Body of pancreas (tissue), 4 donors: Measurements from ENCODE around the gene ABCB11. TPM values are rescaled to one million over a fixed set of nuclear protein-coding genes. Genes with fewer than 3 reads are reported as not detected.

Experiments used
- ATAC-seq: fragments of 150-250 bp; one replicate; pipeline ENCODE4 v1.9.1; 2016
- DNase-seq, 4 donors: peaks; one replicate each; pipeline ENCODE4 v3.0.0-alpha.2; 2019
- H3K27ac ChIP-seq, 4 donors: fragments of 200-600 bp; sonication (generic); 1 replicate in 3 of 4; 2 replicates in 1 of 4; pipeline versions ENCODE4 v1.5.1 to v1.6.1; 2016 to 2019; ENCODE audit warnings: mild to moderate bottlenecking in 1 of 4, mixed read lengths in 1 of 4, moderate library complexity in 1 of 4
- H3K27me3 ChIP-seq, 2 donors: fragments of 200-600 bp; sonication (generic); one replicate each; pipeline ENCODE4 v1.6.0; 2016; ENCODE audit warnings: mild to moderate bottlenecking in 1 of 2
- H3K36me3 ChIP-seq, 2 donors: fragments of 200-600 bp; sonication (generic); replicated peaks in 1 of 2; 2 replicates each; pipeline ENCODE4 v1.5.1; 2016; ENCODE audit warnings: low read depth in 2 of 2; ENCODE audit not compliant: insufficient read depth in 1 of 2
- H3K4me1 ChIP-seq: fragments of 200-600 bp; sonication (generic); one replicate; pipeline ENCODE4 v1.6.0; 2016
- H3K4me3 ChIP-seq, 2 donors: fragments of 200-600 bp; sonication (generic); 1 replicate in 1 of 2; 2 replicates in 1 of 2; pipeline ENCODE4 v1.5.1; 2016 to 2019
- H3K9me3 ChIP-seq, 3 donors: fragments of 200-600 bp; sonication (generic); 1 replicate in 2 of 3; 2 replicates in 1 of 3; pipeline ENCODE4 v1.5.1; 2016
- CTCF ChIP-seq, 7 experiments: fragments of 450-650 bp in 4 of 7; fragments of 200-600 bp in 3 of 7; sonication (generic) in 3 of 7; IDR thresholded peaks; one replicate each; pipeline ENCODE4 v1.5.1; 2016 to 2019; ENCODE audit warnings: antibody characterized with exemption in 7 of 7
- POLR2A ChIP-seq, 3 donors: fragments of 450-650 bp; IDR thresholded peaks; one replicate each; pipeline ENCODE4 v1.6.1; 2016; ENCODE audit warnings: antibody characterized with exemption in 3 of 3, mild to moderate bottlenecking in 2 of 3
- WGBS, 2 donors: methylation state at CpG; one replicate each; pipeline ENCODE4 v1.1.5; 2017; 5-methylcytosine and 5-hydroxymethylcytosine counted together
- intact Hi-C: fragments of 100-400 bp; cut with DNase I; formaldehyde crosslinking; loops from one replicate; pipeline ENCODE4 v1.15.1; 2023
- total RNA-seq, 2 donors: library from RNA; depleted of rRNA; stranded (reverse); fragments of >200 nt; gene quantifications; one replicate each; pipeline ENCODE4 v1.1.0, GENCODE V29; 2016

Gene ABCB11
- total RNA-seq, 2 donors from 2014 or later = 0.33 TPM; not detected in 1

GRCh38 chr2:168992591-168993349, 38.4 kb downstream of the ABCB11 start:
- WGBS, 2 donors = 38 to 57% methylated on average over 7 of the region's 7 CpGs
- intact Hi-C loops = no loop called here
- Histone ChIP-seq H3K36me3 (no peaks in the 10 kb centered on the region), H3K27me3 (no peaks in the 10 kb centered on the region), H3K4me1 (no peaks in the 10 kb centered on the region), H3K27ac (no peak overlapping the region), H3K9me3 (no peaks in the 10 kb centered on the region), H3K4me3 (no peak overlapping the region)
- no peak for DNase-seq
- no peak for TF ChIP-seq POLR2A (IDR thresholded peaks at IDR 0.05)
- no peak for TF ChIP-seq CTCF (IDR thresholded peaks at IDR 0.05)
- peak; percentile 27 for ATAC-seq

GRCh38 chr2:168992026-168992425, 39.1 kb downstream of the ABCB11 start:
- Histone ChIP-seq H3K36me3 (no peaks in the 10 kb centered on the region), H3K4me3 (no peak overlapping the region), H3K9me3 (no peaks in the 10 kb centered on the region), H3K27me3 (no peaks in the 10 kb centered on the region), H3K4me1 (no peaks in the 10 kb centered on the region), H3K27ac (no peak overlapping the region)
- DNase-seq = no peak
- no peak for ATAC-seq
- TF ChIP-seq POLR2A (IDR thresholded peaks at IDR 0.05) (no peak), CTCF (IDR thresholded peaks at IDR 0.05) (no peak)
- intact Hi-C loops = no loop called here
- WGBS, 2 donors = 68 to 73% methylated on average over 3 of the region's 3 CpGs

DNA sequence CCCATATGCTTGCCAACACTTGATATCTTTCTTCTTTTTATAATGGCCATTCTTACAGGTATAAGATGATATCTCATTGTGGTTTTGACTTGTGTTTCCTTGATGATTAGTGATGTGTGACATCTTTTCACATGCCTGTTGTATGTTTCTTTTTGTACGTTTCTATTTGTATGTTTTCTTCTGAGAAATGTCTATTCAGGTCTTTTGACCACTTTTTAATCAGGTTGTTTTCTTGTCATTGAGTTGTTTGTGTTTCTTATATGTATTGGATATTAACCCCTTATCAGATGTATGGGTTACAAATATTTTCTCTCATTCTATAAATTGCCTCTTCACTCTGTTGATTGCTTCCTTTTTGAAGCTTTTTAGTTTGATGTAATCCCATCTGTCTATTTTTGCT, 42.4 kb downstream of the ABCB11 start:
- intact Hi-C loops = no loop called here
- DNase-seq (no peak), ATAC-seq (no peak)
- no peak overlapping the region for H3K27ac ChIP-seq
- H3K4me1 ChIP-seq = no peaks in the 10 kb centered on the region
- no peaks in the 10 kb centered on the region for H3K27me3 ChIP-seq
- H3K36me3 ChIP-seq = no peaks in the 10 kb centered on the region
- TF ChIP-seq CTCF (IDR thresholded peaks at IDR 0.05) = no peak
- TF ChIP-seq POLR2A (IDR thresholded peaks at IDR 0.05) = no peak
- no peak overlapping the region for H3K4me3 ChIP-seq
- 48 to 53% methylated on average over 1 of the region's 1 CpG for WGBS, 2 donors
- no peaks in the 10 kb centered on the region for H3K9me3 ChIP-seq

GRCh38 chr2:168986398-168986943, 44.7 kb downstream of the ABCB11 start:
- Histone ChIP-seq H3K9me3 (no peaks in the 10 kb centered on the region), H3K4me1 (no peaks in the 10 kb centered on the region), H3K27me3 (no peaks in the 10 kb centered on the region), H3K27ac (no peak overlapping the region), H3K4me3 (no peak overlapping the region), H3K36me3 (no peaks in the 10 kb centered on the region)
- 77 to 84% methylated on average over 2 of the region's 2 CpGs for WGBS, 2 donors
- no peak for ATAC-seq
- intact Hi-C loops = no loop called here
- no peak for TF ChIP-seq CTCF (IDR thresholded peaks at IDR 0.05)
- TF ChIP-seq POLR2A (IDR thresholded peaks at IDR 0.05) = no peak
- DNase-seq = no peak

- Histone ChIP-seq H3K4me3 (no peak overlapping the region), H3K9me3 (no peaks in the 10 kb centered on the region), H3K4me1 (no peaks in the 10 kb centered on the region), H3K36me3 (no peaks in the 10 kb centered on the region), H3K27me3 (no peaks in the 10 kb centered on the region), H3K27ac (no peak overlapping the region)
- WGBS, 2 donors = 87 to 91% methylated on average over 3 of the region's 3 CpGs
- ATAC-seq = no peak
- TF ChIP-seq CTCF (IDR thresholded peaks at IDR 0.05) = no peak
- no peak for TF ChIP-seq POLR2A (IDR thresholded peaks at IDR 0.05)
- intact Hi-C loops = no loop called here
- no peak for DNase-seq
Measured at GRCh38 chr2:168981651-168982050, 49.5 kb downstream of the ABCB11 start.
